HepG2 (cell line): ENCODE data around the gene SEC14L6. TPM values are rescaled to one million over a fixed set of nuclear protein-coding genes. Genes with fewer than 3 reads are reported as not detected.

Experiments used
- ATAC-seq: fragments of 200-7000 bp; cut with Tn5 transposase; 3 replicates; pipeline ENCODE4 v1.9.1; 2020; ENCODE audit warnings: mild to moderate bottlenecking, moderate library complexity
- BruUV-seq: library from RNA; stranded (reverse); fragments of 400-500 nt; replicated peaks from 2 replicates; lab custom pipeline; 2021; lab: Mats Ljungman, UMichigan
- CTCF ChIA-PET: fragments of 300-600 bp; formaldehyde crosslinking; extraction: SDS; loops from one replicate; lab custom pipeline; 2021; ENCODE audit warnings: low total read pairs, inconsistent platforms, low intra/inter-chr PET ratio; lab: Yijun Ruan, JAX
- POLR2A ChIA-PET: fragments of 350-600 bp; sonication (Branson Sonifier 250); formaldehyde crosslinking; loops from one replicate; lab custom pipeline; 2020; ENCODE audit warnings: antibody characterized with exemption, inconsistent platforms; lab: Yijun Ruan, JAX
- DNase-seq: peaks from one replicate; pipeline ENCODE4 v3.0.0-alpha.2; 2015; ENCODE audit warnings: low spot score
- FAIRE-seq: peaks from 3 replicates; lab custom pipeline; 2011; peaks lifted over from hg19 to GRCh38; lab: Jason Lieb, UNC
- H2AFZ ChIP-seq: one replicate; pipeline ENCODE4 v1.6.1; 2011; ENCODE audit warnings: low read length, inconsistent platforms
- H3K27ac ChIP-seq: fragments of 300-600 bp; 3 replicates; pipeline ENCODE4 v1.8.0; 2011; ENCODE audit warnings: mixed run types, mild to moderate bottlenecking, mixed read lengths, low read length, inconsistent platforms; ENCODE audit not compliant: insufficient read depth; ENCODE audit errors: extremely low read length
- H3K27me3 ChIP-seq, 2 experiments: fragments of 200-600 bp in 1 of 2; 2 replicates in 1 of 2; 3 replicates in 1 of 2; pipeline versions ENCODE4 v1.6.0 to v1.8.0; 2011; ENCODE audit warnings: low read length in 2 of 2, mild to moderate bottlenecking in 2 of 2, moderate library complexity in 2 of 2, inconsistent platforms in 1 of 2; ENCODE audit not compliant: insufficient read depth in 2 of 2, control insufficient read depth in 1 of 2
- H3K36me3 ChIP-seq, 2 experiments: fragments of 200-600 bp in 1 of 2; replicated peaks in 1 of 2; 2 replicates in 1 of 2; 3 replicates in 1 of 2; pipeline versions ENCODE4 v1.5.1 to v1.8.0; 2011; ENCODE audit warnings: low read length in 2 of 2, inconsistent platforms in 1 of 2; ENCODE audit not compliant: insufficient read depth in 2 of 2, control insufficient read depth in 1 of 2
- H3K4me1 ChIP-seq: 2 replicates; pipeline ENCODE4 v1.5.1; 2012; ENCODE audit warnings: low read length, inconsistent platforms; ENCODE audit not compliant: insufficient read depth
- H3K4me2 ChIP-seq: 2 replicates; pipeline ENCODE4 v1.6.0; 2011; ENCODE audit warnings: low read depth, low read length, inconsistent platforms
- H3K4me3 ChIP-seq, 3 experiments: fragments of 200-600 bp in 1 of 3; sonication (generic), shearing (Covaris generic) in 1 of 3; replicated peaks in 1 of 3; 2 replicates each; pipeline ENCODE4 v1.5.1; 2011 to 2016; ENCODE audit warnings: low read length in 3 of 3, inconsistent platforms in 2 of 3, low read depth in 2 of 3, mild to moderate bottlenecking in 2 of 3, control low read depth in 1 of 3, mixed read lengths in 1 of 3; ENCODE audit not compliant: insufficient read depth in 1 of 3
- H3K79me2 ChIP-seq: one replicate; pipeline ENCODE4 v1.6.1; 2011; ENCODE audit warnings: low read length, inconsistent platforms; ENCODE audit not compliant: insufficient read depth
- H3K9ac ChIP-seq: 2 replicates; pipeline ENCODE4 v1.6.0; 2011; ENCODE audit warnings: mild to moderate bottlenecking, low read depth, low read length, inconsistent platforms; ENCODE audit not compliant: insufficient read depth
- H3K9me3 ChIP-seq: 2 replicates; pipeline ENCODE4 v1.5.1; 2012; ENCODE audit warnings: mild to moderate bottlenecking, low read length
- H4K20me1 ChIP-seq: 2 replicates; pipeline ENCODE4 v1.6.0; 2011; ENCODE audit warnings: inconsistent platforms, mild to moderate bottlenecking, low read length, moderate library complexity; ENCODE audit not compliant: insufficient read depth
- CTCF ChIP-seq: sonication (generic); formaldehyde crosslinking; IDR thresholded peaks from 2 replicates; pipeline ENCODE4 v1.5.0; 2020; ENCODE audit warnings: mild to moderate bottlenecking, missing genetic modification reagents, moderate library complexity
- RBFOX2 ChIP-seq: fragments of 200-400 bp; formaldehyde crosslinking; IDR thresholded peaks from 2 replicates; pipeline ENCODE4 v1.6.1; 2017; ENCODE audit warnings: low read depth, mild to moderate bottlenecking, low read length
- ZNF275 ChIP-seq: sonication (generic); formaldehyde crosslinking; IDR thresholded peaks from 2 replicates; pipeline ENCODE4 v1.8.0; 2022; ENCODE audit warnings: missing genetic modification reagents, mild to moderate bottlenecking, inconsistent platforms, borderline replicate concordance
- ZNF350 ChIP-seq: sonication (generic); formaldehyde crosslinking; IDR thresholded peaks from 2 replicates; pipeline ENCODE4 v1.4.0; 2020; ENCODE audit warnings: mild to moderate bottlenecking, low read depth, missing genetic modification reagents, borderline replicate concordance
- WGBS: methylation state at CpG from one replicate; pipeline ENCODE4 v1.1.6; 2017; ENCODE audit warnings: low lambda C conversion rate; 5-methylcytosine and 5-hydroxymethylcytosine counted together
- in situ Hi-C: cut with HindIII; loops from 2 replicates; pipeline ENCODE4 v1.10.0; 2017; ENCODE audit warnings: low pct_unique_long_range_greater_than_20kb; ENCODE audit not compliant: extremely low pct_ligation_motif_present
- intact Hi-C: fragments of 100-400 bp; cut with micrococcal nuclease; formaldehyde crosslinking; loops from one replicate; pipeline ENCODE4 v1.10.0; 2022; ENCODE audit not compliant: unreplicated experiment
- polyA plus RNA-seq, 8 experiments: library from polyadenylated mRNA; depleted of rRNA in 3 of 8; stranded (reverse) in 7 of 8; unstranded in 1 of 8; fragments of >200 nt; fragmentation: Illumina TruSeq in 4 of 8; extraction: Trizol in 4 of 8; gene quantifications; 2 replicates each; pipeline versions ENCODE4 v1.2.1 to v1.2.3, GENCODE V29; 2011 to 2016; ENCODE audit warnings: low read depth in 4 of 8, missing spikeins in 1 of 8, mixed read lengths in 1 of 8; ENCODE audit not compliant: insufficient read depth in 1 of 8
- total RNA-seq, 5 experiments: library from RNA; depleted of rRNA; stranded (reverse); fragments of >200 nt; fragmentation: Illumina TruSeq; extraction: Trizol; gene quantifications; 2 replicates each; pipeline ENCODE4 v1.2.3, GENCODE V29; 2016; ENCODE audit warnings: low read depth in 1 of 5

SEC14L6 gene
- total and polyA plus RNA-seq, 2 of the 13 experiments (the other 11 are each of a cell fraction or from before 2014, with no cell fraction given) = 0.09 to 9.3 TPM

DNA sequence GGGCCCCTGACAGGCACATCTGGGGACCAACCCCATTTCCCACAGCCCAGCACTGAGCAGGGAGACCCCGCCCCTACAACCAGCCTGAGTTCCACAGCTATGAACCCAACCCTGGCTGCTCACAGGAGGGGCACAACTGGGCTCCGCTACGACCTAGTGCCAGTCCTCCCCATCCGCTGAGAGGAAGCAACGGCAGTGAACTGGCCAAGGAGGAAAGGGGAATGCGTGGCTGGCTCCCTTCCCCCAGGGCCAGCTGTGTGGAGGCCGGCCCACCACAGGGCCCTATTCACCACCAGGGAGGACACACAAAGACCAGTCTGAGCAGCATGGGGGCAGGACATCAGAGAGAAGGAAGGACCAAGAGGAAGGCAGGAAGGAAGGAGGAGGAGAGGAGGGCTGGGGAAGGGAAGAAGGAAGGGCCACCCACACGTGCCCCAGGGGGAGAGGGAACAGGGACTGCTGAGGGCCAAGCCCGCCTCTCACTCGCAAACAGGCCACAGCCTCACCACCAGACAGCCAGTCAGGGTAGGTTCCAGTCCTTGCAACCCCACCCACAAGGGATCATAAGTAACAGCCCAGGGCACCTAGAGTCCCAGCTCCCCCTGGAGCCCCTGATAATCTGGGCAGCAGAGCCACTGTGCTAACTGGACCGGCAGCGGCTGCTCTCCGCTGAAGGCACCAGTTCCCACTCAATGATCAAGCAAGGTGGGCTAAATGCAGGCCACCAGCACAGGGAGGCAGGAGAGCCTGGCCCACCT is 36.4 kb upstream of the SEC14L6 start:
- H3K4me2 ChIP-seq = no peak overlapping the region
- no peaks in the 10 kb centered on the region for H3K9me3 ChIP-seq
- no peaks in the 10 kb centered on the region for H4K20me1 ChIP-seq
- in situ Hi-C loops (no loop called here), intact Hi-C loops (no loop called here)
- no peak overlapping the region for H2AFZ ChIP-seq
- TF ChIP-seq RBFOX2 = 0 out of 2 replicates have a peak, but pooled peaks have one; percentile 33
- no peak for TF ChIP-seq ZNF350 (CRISPR knock-in tag)
- no peak for TF ChIP-seq CTCF (CRISPR knock-in tag)
- no peak overlapping the region for H3K27ac ChIP-seq
- ATAC-seq (no peak), FAIRE-seq (no peak), DNase-seq (no peak)
- POLR2A ChIA-PET = no interaction called here
- no peaks in the 10 kb centered on the region for H3K27me3 ChIP-seq
- no TSS peak for BruUV-seq
- no peaks in the 10 kb centered on the region for H3K4me1 ChIP-seq
- H3K9ac ChIP-seq = no peak overlapping the region
- CTCF ChIA-PET = no interaction called here
- H3K79me2 ChIP-seq = no peaks in the 10 kb centered on the region
- WGBS = 93% methylated on average over 10 of the region's 13 CpGs
- no peak overlapping the region for H3K4me3 ChIP-seq
- H3K36me3 ChIP-seq = peaks cover 68 to 98% of the 10 kb centered on the region in 2 experiments

GRCh38 chr22:30582051-30582450 is 35.5 kb upstream of the SEC14L6 start:
- no peaks in the 10 kb centered on the region for H3K79me2 ChIP-seq
- DNase-seq (no peak), ATAC-seq (no peak), FAIRE-seq (no peak)
- H3K36me3 ChIP-seq = peaks cover 59 to 94% of the 10 kb centered on the region in 2 experiments
- CTCF ChIA-PET = no interaction called here
- H3K27ac ChIP-seq = no peak overlapping the region
- H3K4me2 ChIP-seq = no peak overlapping the region
- no peak overlapping the region for H3K9ac ChIP-seq
- H3K27me3 ChIP-seq = no peaks in the 10 kb centered on the region
- H3K4me3 ChIP-seq = no peak overlapping the region
- intact Hi-C loops = no loop called here
- BruUV-seq = no TSS peak
- no peaks in the 10 kb centered on the region for H3K9me3 ChIP-seq
- no peak overlapping the region for H2AFZ ChIP-seq
- TF ChIP-seq RBFOX2 = 0 out of 2 replicates have a peak, but pooled peaks have one; percentile 8
- TF ChIP-seq ZNF275 (CRISPR knock-in tag) = no peak
- in situ Hi-C loops = no loop called here
- WGBS = 98% methylated on average over 5 of the region's 6 CpGs
- H4K20me1 ChIP-seq = no peaks in the 10 kb centered on the region
- POLR2A ChIA-PET = no interaction called here
- H3K4me1 ChIP-seq = no peaks in the 10 kb centered on the region
